Vagina (tissue), 2 donors: ENCODE results near the gene OR6Q1.

ENCODE experiments used
- CTCF ChIP-seq, 3 experiments: fragments of 450-650 bp in 2 of 3; fragments of 200-600 bp in 1 of 3; sonication (generic) in 1 of 3; IDR thresholded peaks; one replicate each; pipeline ENCODE4 v1.5.1; 2017 to 2019; ENCODE audit warnings: antibody characterized with exemption in 3 of 3, mild to moderate bottlenecking in 2 of 3, moderate library complexity in 2 of 3
- POLR2A ChIP-seq, 2 donors: fragments of 450-650 bp; IDR thresholded peaks; one replicate each; pipeline ENCODE4 v1.6.1; 2017; ENCODE audit warnings: antibody characterized with exemption in 2 of 2, mild to moderate bottlenecking in 2 of 2, moderate library complexity in 2 of 2
- POLR2AphosphoS5 ChIP-seq, 2 donors: sonication (generic); formaldehyde crosslinking; IDR thresholded peaks; one replicate each; pipeline ENCODE4 v1.9.0; 2017; ENCODE audit warnings: antibody characterized with exemption in 2 of 2, mild to moderate bottlenecking in 2 of 2, low read depth in 1 of 2; ENCODE audit not compliant: insufficient read depth in 1 of 2

GRCh38 chr11:58068655-58069054 lies 37.9 kb downstream of the OR6Q1 start:
- no peak for TF ChIP-seq POLR2AphosphoS5 (IDR thresholded peaks at IDR 0.05; ENCODE audit: insufficient read depth in 1 of 2, low read depth in 1 of 2)
- no peak for TF ChIP-seq POLR2A (IDR thresholded peaks at IDR 0.05)
- no peak for TF ChIP-seq CTCF (IDR thresholded peaks at IDR 0.05)
